NCI-H526 (cell line): ENCODE results near the gene SLC25A20.

Experiments
- DNase-seq, 2 experiments: peaks; one replicate each; lab custom pipeline; 2025; lab: John Stamatoyannopoulos, UW

SLC25A20 gene

DNA sequence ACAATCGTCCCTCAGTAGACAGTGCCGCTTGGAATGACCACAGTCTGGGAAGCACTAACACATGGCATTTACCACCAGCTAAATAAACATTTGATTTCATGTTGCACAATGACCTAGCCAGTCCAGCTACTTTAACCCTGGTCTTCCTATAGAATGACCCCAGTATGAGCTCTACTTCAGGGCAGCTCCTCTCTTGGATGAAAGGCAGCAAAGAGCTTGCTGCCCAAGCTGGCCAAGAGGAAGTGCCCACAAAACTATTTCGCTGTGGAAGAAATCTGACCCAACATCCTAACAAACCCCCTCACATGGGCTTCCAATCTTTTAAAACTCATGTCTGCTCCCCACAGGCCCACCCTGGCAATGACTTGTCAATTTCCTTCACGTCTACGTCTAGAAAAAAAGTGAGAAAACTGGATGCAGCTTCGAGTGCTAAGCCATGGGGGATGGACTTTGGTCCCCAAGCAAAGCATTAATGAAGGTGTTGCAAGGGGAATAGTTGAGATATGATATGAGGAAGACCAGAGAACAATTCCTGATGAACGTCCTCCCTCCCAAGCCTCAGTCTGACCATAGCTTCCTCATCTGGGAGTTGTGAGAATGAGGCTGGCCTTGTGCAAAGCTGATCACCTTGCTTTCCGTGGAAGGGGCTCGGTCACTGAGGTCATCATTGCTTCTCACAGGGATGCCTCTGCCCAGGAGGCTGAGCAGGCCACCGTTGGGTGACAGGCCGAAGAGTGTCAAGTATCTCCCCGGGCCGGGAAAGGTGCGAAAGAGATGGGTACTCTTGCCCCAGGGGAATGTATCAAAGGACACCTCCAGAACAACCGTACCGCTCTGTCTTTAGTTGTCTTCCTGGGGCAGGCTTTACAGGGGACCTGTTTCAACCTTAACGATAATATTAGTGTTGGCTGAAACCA is 964 bp downstream of the SLC25A20 start:
- no peak for DNase-seq

DNA sequence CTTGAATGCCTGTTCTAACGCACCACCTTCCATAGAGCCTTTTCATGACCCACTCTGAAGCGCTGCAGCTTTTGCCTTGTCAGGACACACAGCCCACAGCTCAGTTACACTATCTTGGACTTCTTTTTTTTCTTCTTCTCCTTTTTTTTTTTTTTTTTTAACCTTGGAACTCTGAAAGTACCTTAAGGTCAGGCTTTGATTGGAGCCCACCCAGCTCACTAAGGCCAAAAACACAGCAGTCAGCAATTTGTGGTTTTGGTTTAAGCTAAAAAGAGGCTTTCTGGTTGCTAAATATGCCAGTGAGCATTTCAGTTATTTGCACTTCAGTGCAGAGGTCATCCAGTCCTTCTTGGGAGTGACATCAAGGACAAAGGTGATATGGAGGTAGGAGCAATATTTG is 1.7 kb downstream of the SLC25A20 start:
- no peak for DNase-seq

DNA sequence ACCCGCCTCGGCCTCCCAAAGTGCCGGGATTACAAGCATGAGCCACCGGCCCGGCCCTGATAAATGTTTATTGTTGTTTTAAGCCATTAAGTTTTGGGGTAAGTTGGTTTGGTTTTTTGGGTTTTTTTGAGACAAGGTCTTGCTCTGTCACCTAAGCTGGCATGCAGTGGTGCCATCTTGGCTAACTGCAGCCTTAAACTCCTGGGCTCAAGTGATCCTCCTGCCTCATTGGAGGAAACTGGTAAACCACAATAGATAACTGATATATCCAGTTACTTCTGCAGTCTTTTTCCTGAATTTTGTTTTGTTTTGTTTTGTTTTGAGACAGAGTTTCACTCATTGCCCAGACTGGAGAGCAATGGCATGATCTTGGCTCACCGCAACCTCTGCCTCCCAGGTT is 4.2 kb downstream of the SLC25A20 start:
- DNase-seq = no peak

DNA sequence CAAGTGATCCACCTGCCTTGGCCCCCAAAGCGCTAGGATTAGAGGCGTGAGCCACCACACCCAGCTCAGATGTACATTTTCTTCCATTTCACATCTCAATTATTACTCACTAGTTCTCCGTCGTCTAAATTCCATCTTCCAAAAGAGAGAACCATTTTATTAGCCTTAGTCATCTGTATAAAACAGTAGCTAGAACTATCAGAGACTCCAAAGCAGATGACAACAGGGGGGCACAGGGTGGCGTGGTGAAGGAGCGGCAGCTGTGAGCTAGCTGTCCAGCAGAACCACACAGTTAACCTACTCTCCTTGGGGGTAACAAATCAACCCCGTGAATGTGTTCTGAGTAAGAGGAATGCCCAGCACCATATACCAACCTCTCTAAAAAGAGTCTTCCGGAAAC is 7.1 kb downstream of the SLC25A20 start:
- no peak for DNase-seq

DNA sequence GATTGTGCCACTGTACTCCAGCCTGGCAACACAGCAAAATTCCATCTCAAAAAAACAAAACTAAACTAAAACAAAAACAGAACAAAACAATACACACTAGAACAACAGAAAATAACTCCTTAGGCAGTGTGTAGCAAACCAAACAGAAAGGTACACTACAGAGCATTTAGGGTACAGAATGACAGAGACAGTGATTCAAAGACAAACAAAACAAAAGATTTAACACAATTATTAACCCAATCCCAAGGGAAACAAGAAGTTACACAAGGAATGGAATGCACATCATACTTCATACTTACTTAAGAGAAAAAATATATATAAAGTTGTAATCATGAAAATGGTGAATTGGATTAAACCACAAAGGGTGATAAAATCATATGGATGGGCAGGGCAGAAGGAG is 12.9 kb downstream of the SLC25A20 start:
- DNase-seq = no peak

DNA sequence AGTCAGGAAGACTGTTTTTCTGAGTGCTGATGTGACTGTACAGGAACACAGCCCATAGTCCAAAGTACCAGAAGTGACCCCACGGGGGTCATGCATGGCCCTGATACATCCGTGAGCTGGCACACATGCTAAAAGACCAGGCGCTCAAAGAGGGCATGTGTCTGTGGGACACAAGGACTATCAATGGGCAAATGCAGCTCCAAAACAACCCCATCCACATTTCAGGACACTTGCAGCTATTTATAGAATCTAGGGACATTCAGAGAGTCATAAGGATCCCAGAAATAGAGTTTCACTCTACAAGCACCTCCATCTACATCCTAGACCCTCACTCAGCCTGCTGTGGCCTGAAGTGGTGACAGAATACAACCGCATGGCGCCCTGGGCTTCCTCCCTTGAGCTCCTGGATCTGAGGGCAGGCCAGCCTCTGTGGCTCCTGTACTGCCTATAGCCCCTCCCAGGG is 17.0 kb downstream of the SLC25A20 start:
- DNase-seq = no peak

DNA sequence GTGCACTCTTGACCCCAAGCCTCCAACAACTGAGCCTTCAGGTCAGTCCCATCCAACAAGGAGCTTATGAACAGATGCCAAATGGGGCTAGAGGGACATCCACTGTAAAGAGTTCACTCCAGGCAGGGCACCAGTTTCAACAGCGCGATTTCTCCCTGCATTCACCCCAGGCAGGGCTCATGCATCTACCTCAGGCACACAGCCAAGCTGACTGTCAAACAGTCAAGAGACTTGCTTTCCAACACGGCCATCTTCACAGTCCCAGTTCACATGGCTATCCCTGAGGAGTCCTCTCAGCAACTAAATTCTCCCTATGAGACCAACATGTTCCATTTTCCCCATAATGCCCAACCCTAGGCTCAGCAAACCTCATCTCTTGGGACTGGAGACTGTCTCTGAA is 17.7 kb downstream of the SLC25A20 start:
- no peak for DNase-seq

DNA sequence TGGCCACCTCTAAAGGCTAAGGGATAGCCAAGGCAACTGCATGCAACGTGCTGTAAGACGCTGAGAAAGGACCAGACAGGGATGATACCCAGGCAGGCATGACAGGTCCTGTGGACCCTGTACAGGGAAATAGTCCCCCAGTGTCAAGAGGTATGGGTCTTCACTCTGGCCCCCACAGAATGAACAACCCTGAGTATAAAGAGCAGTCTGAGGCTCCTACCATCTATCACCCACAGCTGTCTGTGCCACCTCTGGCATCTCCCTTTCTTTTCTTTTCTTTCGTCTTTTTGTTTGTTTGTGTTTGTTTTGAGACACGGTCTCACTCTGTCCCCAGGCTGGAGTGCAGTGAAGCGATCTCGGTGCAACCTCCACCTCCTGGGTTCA is 18.7 kb downstream of the SLC25A20 start:
- no peak for DNase-seq

DNA sequence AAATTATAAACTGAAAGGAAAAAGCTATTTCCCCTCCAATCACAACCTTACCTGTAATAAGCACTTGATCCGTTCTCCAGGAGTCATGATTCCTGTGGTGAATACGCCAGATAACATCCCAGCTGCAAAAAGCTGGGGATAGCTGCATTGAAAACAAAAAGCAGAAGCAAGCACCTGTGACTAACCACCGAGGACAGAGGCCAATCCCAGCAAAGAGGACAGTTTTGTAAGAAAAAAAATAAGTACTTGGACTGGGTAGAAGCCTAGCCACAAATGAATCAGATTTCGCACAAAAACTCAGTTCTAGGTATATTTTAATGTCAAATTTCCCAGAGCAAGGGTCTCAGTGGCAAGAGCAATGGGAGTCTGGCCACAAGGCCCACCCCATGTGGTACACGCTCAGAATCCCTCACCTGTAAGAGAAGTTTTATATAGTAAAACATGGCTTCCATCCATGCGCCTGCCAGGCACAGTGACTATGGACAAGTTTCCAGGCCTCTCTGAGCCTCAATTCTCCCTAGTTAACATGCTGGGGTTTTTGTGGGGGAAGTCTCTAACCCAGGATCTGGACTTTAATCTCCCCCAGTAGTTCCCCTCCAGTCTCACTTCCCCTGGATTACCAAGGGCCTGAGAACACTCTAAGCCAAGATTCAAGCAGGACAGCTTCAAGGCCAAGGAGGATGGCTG is 19.2 kb downstream of the SLC25A20 start:
- DNase-seq = no peak

DNA sequence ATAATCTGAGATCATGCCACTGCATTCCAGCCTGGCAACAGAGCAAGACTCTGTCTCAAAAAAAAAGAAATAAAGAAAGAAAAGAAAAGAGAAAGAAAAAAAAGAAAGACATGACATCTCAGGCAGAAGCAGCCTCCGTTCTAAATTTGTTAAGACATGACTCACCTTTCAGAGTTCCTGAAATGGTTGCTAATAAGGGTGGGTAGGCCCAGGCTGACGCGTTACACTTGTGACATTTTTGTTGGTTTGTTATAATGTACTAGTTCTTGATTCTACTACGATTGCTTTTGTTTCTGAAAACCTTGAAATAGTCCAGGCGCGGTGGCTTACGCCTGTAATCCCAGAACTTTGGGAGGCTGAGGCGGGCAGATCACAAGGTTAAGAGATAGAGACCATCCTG is 21.0 kb downstream of the SLC25A20 start:
- no peak for DNase-seq

DNA sequence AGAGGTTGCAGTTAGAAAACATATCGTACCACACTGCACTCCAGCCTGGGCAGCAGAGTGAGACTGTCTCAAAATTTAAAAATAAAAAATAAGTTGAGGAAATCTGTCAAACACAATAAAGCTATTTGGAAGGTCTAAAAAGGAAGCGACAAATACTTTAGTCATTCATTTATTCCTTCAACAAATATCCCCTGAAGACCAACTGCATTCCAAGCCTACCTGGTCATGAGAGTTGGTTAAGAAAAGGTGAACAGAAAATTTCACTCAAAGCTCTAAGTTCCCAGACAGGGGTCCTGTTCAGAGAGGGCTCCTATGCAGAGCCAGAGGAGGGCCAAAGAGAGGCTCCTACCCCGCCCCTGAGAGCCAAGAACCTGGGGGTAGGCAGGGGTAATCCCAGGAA is 35.6 kb downstream of the SLC25A20 start:
- DNase-seq = no peak

DNA sequence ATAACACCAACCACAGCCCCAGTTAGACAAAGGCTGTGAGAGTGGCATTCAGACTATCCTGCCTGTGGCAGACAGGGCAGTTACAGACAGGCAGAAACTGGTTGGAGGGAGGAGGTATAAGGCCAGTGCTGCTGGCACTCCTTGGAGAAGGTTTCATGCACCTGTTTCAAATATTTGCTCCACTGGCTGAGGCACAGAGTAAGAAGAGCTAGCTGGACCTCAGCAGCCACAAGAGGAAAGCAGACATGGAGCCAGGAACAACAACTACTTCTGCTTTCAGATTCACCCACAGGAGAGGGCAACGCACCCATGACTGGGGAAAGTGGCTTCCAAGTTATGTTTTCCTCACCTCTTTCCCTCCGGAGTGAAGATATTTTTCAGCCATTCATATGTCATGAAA is 39.5 kb downstream of the SLC25A20 start:
- DNase-seq = no peak

DNA sequence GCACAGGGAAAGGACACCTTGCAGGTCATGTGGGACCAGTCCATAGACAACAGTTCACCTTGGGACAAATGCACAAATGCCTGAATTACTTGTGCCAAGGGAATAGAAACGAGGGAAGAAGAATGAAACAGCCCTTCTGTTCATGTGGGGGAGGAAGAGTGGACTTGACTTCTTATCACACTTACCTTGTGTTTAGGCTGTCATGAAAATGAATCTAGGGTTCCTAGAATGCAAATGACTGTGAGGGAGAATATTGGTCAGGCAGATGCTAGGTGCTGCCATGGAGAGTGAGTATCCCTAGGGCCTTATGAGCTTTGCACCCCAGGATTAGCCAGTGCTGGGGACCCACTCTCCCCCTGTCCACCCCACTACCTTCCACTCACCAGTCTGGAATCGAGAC is 40.0 kb downstream of the SLC25A20 start:
- no peak for DNase-seq

DNA sequence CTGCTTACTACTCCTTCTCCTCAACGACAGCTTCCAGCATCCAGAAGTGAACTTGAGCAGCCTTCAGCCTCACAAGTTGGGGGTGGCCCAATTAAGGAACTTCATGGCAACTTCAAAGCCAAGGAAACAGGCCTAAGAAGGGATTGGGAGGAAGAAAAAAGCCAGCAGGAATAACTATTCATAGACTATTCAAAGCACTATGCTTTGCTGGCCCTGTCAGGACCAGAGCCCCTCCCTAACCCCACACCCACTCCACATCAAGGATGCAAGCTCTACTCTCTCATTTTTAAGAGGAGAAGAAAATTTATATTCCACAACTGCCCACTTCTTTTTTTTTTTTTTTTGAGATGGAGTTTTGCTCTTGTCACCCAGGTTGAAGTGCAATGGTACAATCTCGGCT is 41.0 kb downstream of the SLC25A20 start:
- no peak for DNase-seq

DNA sequence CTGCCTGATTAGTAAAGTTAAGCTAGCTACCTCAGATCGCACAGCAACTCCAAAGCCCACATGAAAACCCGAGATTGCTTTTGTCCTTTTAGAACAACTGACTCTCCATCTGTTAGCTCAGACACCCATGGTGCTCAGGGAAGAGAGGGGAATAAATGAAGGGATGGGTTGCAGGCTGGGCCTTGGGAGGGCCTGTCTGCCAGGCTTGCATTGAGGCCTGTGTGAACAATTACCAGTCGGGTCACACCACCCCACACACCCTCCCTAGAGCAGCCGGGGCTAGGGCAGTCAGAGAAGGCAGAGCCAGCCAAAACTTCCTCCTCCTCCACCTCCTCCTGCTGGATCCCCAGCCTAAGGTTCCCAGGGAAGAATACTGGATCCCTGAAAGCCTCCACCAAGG is 42.2 kb downstream of the SLC25A20 start:
- DNase-seq = no peak

DNA sequence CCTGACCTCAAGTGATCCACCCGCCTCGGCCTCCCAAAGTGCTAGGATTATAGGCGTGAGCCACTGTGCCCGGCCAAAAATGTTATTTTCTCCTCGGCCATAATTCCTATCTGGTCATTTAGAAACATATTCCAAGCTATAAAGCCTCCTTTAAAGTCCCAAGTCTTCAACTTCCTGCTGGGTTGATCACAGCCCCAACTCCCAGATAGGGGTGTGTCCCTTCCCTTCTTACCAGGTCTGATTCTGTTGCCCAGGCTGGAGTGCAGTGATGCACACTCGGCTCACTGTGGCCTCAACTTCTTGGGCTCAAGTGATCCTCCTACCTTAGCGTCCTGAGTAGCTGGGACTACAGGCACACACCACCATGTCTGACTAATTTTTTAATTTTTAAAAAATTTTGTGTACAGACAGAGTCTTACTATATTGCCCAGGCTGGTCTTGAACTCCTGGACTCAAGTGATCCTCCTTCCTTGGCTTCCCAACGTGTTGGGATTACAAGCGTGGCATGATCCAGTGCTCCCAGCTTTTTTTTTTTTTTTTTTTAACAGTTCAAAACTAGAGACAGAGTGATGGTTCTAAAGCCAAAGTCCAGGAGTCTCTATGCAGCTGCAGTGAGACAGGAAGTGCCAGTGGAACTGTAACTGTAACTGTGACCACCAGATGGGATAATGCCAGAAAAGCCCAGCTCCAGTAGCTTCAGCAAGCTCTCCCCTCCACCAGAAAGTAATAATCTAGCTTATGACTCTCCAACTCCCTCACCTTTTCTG is 42.8 kb downstream of the SLC25A20 start:
- DNase-seq = no peak

DNA sequence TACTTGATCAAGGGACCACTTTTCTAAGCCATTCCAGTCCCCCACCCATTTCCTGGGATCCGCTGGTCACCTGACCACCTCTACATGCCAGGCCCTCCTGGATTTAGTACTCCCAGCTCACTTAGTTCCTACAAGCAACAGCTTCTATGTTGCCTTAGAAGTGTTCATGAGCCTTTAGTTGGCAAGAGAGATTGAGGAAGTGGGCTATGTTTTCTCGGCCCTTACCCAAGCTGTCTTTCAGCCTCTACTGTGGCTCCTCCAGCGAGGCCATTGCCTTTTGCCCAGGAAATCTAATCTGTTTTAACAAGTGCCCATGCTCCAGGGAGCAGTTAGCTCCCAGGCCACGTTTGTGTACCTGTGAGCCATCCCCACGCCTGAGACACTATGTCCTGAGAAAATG is 46.5 kb downstream of the SLC25A20 start:
- DNase-seq = no peak

DNA sequence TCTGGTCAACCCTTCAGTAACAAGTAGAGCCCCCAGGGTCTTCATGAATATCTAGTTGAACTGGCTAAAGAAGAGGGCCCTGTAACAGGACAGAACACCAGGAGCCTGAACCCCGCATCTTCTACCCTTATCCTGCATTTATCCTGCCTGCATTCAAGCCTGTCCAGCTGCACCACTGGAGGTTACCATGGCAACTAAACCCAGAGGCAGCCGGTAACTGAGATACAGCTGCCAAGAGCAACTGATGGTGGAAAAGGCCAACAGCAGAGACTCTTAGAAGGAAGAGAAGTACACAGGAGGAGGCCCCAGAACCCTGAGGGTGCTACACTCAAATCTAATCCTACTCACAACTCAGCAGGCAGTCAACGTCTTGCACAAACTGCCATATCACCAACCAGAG is 47.3 kb downstream of the SLC25A20 start:
- peak in 1 of 2 experiments; percentile 13 for DNase-seq

DNA sequence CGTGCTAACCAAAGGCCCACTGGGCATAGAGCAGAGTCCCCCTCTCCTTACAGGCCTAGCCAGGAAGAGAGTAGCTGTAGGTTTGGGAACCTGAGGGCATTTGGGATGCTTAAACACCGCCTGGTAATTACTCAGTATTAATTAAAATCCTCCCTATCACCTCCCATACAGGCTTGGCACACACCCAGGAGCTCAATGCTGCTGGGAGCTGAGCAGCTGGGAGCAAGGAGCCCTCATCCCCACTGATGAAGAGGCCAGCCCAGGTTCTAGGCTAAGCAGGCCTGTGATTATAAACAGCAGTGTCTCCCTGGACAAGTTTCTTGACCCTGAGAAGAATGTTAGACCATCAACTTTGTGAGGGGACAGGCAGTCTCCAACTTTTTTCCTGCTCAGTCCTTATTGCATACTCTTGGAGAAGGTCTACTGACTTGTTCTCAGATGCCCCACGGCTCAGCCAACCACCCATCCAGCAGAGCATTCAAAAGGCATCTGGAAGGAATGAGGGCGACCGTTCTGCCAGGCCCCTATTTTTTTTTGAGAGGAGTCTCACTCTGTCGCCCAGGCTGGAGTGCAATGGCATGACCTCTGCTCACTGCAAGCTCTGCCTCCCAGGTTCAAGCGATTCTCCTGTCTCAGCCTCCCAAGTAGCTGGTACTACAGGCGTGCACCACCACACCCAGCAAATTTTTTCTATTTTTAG is 49.7 kb downstream of the SLC25A20 start:
- DNase-seq = no peak

DNA sequence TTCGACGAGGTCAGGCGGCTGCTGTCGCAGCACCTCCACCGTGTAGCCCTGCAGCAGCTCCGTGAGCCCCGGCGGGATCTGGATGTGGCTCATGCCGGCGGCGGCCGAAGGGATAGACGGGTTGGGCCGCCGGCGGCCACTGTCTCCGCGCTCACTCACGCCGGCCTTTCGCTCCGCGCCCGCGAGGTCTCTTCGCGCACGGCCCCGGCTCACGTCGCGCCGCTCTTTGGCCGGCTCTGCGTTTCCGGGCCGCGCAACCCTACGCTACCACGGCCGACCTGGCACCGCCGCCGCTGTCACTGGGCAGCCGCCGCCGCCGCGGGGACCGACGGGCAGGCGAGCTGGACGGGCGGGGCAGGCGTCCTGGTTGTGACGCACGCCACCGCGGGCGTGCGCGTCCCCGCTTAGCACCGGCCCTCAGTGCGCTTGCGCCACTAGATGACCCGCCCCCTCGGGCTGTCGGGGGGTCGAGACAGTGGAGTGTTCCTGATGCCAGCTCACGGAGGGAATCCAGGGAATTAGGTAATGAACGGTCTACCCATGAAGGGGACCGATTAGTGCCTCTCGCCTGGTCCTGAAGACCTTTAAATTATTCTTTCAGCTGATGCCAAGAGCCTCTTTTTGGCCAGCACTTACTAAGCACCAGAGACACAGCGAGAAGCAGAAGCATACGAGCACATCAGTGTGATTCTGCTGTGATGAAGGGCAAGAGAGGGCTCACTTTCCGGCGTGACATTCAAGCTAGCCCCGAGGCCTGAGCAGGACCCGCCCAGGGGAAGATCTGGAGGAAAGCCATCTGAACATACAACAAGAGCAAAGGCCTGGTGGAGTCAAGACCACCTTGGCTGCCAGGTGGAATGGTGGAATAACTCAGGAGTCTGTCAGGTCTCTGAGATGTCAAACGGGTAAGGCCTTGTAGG is 50.9 kb downstream of the SLC25A20 start, which contains the start of gene PRKAR2A:
PRKAR2A (minus strand) TSS at position 371 of the 920 bp plus-strand sequence; CDS start at position 93, 278 bp downstream.
- DNase-seq = peak; percentile 40 to 92

DNA sequence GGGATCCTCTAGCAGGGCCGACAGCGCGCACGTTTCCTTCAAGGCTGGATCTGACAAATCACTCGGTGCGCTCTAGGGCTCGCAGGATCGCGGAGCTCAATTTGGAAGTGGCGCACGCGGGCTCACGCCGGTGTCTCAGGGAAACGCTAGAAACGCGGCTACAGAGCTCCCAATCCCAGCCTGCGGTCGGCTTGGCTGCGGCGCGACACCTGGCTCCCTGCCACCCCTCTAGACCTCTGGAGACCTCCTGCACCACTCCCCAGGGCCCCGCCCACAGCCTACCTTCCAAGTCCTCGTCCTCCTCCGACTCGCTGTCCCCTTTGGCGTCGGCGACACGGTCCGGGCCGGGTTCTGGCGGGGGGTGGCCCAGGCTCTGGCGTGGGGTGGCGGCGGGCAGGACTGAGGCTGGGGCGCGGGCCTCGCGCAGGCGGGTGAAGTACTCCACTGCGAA is 51.6 kb downstream of the SLC25A20 start:
- peak; percentile 31 to 86 for DNase-seq
